GM12801 (cell line): ENCODE results near the gene C9orf50.

Experiments used
- CTCF ChIP-seq: IDR thresholded peaks from one replicate; pipeline ENCODE4 v1.5.1; 2011; ENCODE audit warnings: control low read depth; ENCODE audit not compliant: insufficient read length; ENCODE audit errors: extremely low read depth

C9orf50 gene

GRCh38 chr9:129653823-129654553, 33.1 kb upstream of the C9orf50 start:
- no peak for TF ChIP-seq CTCF

GRCh38 chr9:129650680-129651235, 29.9 kb upstream of the C9orf50 start:
- TF ChIP-seq CTCF, result no peak

- TF ChIP-seq CTCF, result no peak
Observed at GRCh38 chr9:129649726-129650679, 29.1 kb upstream of the C9orf50 start.

- no peak for TF ChIP-seq CTCF
Observed at GRCh38 chr9:129648764-129649115, 27.8 kb upstream of the C9orf50 start.

- TF ChIP-seq CTCF, result no peak
Observed at GRCh38 chr9:129648092-129648763, 27.3 kb upstream of the C9orf50 start.

- no peak for TF ChIP-seq CTCF
Observed at GRCh38 chr9:129647635-129648034, 26.7 kb upstream of the C9orf50 start.

GRCh38 chr9:129646654-129647053, 25.8 kb upstream of the C9orf50 start:
- TF ChIP-seq CTCF, result no peak
